Stimulated activated CD4-positive, alpha-beta T cell treated with anti-CD3 and anti-CD28 coated beads, Interleukin-2, amount 100 ng/mL, for 4 hours (primary cell): ENCODE results near the gene KLK8.

Experiments
- DNase-seq: peaks from one replicate; pipeline ENCODE4 v3.0.0-alpha.2; 2020; ENCODE audit warnings: low read depth

KLK8 gene, protein sequence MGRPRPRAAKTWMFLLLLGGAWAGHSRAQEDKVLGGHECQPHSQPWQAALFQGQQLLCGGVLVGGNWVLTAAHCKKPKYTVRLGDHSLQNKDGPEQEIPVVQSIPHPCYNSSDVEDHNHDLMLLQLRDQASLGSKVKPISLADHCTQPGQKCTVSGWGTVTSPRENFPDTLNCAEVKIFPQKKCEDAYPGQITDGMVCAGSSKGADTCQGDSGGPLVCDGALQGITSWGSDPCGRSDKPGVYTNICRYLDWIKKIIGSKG

DNA sequence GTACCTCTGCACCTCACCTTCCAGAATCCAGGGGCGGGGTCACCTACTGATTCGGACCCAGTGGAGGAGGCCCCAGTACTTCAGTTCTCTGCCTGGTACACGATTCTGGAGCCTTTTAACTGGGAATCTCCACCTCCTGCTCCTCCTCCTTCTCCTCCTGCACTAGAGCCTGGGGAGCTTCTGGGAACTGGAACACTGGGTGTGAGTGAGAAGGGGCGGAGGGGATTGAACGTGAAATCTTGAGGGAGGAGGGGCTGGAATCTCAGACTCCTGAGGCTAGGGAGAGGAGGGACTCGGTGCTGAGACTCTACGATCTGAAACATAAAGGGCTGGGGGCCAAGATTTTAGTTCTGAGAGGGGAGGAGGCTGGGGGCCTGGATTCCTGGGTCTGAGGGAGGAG, at the start of gene KLK8:
Gene KLK8 (minus strand): TSS at position 90 of the 400 bp plus-strand sequence. CDS start 437 bp downstream, outside the sequence.
- no peak for DNase-seq

DNA sequence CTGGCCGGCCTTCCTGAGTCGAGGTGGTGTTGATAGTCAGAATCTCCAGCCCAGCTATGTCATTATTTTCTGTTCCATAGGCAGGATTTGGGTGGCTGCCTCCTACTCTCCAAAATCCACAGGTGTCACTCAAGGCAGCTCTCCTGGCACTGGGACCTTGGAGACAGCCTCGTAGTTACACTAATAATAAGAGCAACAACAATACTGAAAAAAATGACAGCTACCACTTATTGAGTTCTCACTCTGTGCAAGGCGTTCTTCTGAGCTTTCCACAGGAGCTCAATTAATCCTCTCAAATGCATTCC, 45.6 kb upstream of the KLK8 start:
- no peak for DNase-seq

DNA sequence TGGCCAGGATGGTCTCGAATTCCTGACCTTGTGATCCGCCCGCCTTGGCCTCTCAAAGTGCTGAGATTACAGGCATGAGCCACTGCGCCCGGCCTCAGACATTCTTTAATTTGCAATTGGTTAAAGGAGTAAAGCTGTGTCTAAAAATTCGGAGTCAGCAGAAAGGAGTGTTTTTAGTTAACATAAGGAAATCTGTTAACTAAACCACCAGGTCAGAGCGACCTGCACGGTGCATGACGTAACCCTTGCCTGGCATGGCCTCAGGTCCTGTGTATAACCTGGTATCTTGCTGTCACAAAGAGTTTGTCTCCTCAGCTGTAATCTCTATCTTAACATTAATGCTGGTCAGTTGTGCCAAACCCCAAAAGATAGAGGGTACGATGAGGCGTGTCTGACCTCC, 42.9 kb upstream of the KLK8 start:
- DNase-seq, result no peak

DNA sequence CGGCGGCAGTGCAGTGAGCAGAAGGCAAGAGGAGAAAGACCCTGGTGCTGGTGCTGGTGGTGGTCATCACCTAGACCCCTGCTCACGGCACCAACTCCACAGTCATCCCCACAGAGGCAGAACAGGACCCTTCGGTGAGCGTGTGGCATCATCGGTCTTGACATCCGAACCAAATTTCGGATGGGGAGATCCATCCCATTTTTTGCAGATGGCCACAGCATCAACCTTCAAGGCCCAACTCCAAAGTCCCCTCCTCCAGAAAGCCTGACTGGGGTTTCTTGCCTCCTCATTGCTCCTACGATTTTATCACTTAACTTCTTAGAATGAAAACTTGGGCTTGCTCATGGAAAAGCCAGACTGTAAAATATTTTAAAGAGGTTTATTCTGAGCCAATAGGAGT, 42.1 kb upstream of the KLK8 start:
- no peak for DNase-seq

DNA sequence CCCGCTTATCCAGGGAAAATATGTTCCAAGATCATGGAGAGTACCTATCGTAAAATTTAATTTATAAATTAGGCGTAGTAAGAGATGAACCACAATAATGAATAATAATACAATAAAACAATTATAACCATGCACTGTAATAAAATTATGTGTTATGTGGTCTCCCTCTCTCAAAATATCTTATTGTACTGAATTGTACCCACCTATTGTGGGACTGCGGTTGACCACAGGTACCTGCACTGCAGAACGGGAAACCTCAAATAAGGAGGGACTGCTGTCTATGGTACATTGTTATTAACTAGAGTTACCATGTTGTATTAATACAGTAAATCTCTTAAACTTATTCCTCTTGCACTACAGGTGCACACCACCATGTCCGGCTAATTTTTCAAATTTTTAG, 38.7 kb upstream of the KLK8 start:
- no peak for DNase-seq

DNA sequence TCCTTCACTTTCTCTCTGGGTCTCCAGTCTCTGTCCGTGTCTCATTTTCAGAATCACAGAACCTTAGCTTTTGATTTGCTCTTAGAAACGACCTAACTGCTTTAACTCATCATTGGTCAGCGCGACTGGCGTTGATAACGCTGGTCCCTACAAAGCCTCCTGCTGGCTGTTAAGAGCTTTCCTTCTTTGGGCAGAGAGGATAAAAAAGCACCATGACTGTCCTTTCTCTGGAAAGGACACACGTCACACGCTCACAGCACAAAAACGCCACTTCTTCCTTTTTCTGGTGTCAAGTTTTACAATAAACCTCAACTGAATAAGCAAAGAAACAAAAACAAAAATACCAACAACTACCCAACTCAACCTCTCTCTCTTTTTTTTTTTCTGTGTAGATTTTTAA, 35.1 kb upstream of the KLK8 start:
- no peak for DNase-seq

DNA sequence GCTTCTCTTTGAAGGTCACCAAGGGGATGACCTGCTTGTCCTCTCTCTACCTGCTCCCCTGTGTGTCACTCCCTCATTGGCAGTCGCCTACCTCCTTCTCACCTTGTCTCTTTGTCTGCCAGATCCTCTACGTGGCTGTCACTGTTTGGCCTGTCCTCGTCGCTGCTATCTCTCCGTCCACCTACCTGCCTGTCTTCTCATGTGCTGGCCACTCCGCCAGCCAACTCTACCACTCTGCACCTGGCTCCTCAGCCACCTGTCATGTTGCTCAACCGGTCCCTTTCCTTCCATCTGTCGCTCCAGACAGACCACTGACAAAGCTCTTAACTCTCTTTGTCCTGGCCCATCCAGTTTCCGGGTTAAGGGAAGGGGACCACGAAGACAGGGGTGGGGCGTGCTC, 33.3 kb upstream of the KLK8 start, which contains the start of gene KLK12:
Gene KLK12 (minus strand): TSS at position 299 of the 400 bp plus-strand sequence. CDS start 381 bp downstream, outside the sequence.
- DNase-seq, result no peak

DNA sequence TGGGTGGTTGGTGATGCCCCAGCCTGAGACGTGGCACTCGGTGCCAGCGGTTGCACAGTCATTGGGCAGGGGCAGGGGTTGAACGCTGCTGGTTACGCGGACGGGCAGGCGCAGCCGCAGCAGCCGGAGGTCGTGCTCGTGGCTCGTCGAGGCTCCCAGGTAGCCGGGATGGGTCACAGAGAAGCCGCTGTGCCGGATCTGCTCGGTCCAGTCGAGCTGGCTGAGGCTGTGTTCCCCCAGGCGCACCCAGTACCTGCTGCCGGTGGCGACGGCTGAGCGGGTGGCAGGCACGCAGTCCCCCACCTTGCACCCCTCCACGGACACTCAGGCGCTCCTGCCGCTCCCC, 30.4 kb upstream of the KLK8 start:
- DNase-seq, result no peak

DNA sequence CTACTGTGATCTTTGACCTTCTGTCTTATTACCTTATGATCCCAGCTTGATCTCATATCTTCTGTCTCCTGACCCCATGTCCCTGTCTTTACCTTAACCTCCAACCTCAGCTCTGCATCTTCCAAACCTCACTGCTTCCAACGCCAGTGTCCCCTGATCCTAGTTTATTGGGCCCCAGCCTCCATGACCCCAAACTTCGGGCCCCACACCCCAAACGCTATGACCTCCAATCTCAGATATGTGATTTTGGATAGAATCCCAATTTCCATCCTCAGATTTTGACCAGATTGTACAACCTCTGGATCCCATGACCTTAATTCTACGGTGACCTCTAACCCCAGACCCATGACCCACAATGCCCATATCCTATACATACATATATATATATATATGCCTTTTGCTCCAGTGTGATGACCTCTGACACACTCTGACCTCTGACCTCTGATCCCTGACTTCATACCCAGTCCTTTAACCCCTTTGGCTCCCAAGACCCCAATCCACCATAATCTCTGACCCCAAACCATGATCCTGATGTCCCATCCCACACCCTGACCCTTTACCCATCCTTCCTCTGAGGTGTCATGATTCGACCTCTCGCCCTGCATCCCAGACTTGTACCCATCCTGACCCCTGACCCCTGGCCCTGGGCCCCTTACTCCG, 29.9 kb upstream of the KLK8 start:
- no peak for DNase-seq

DNA sequence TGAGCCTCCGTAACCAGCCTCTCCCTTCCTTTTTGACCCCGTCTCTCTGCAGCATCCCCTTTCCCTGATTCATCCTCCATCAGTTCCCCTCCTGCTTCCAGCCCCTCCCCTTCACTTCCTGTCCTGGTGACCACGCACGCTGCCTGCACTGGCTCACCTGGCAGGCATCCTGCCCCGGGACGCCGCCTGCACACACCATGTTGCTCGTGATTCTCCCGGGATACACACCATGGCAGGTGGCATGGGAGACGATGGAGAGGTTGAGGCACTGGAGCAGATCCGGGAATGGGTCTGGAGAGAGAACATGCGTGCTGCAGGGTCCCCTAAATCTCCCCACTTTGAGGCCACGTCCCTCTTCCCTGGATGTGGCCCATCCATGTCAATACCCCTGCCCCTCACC, 29.2 kb upstream of the KLK8 start:
- DNase-seq, result no peak

DNA sequence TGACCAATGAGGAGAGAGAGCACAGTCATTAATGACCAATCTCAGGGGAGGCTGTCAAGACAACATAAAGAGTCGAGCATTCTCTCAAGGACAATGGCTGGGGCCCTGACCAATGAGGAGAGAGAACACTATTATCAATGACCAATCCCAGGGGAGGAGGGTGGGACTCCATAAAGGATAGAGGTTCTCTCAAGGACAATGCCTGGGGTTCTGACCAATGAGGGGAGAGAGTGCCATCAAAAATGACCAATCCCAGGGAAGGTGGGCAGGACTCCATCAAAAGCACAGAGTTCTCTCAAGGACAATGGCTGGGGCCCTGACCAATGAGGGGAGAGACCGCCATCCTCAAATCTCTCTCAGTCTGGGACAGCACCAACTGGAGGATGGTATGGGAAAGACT, 28.3 kb upstream of the KLK8 start:
- no peak for DNase-seq

DNA sequence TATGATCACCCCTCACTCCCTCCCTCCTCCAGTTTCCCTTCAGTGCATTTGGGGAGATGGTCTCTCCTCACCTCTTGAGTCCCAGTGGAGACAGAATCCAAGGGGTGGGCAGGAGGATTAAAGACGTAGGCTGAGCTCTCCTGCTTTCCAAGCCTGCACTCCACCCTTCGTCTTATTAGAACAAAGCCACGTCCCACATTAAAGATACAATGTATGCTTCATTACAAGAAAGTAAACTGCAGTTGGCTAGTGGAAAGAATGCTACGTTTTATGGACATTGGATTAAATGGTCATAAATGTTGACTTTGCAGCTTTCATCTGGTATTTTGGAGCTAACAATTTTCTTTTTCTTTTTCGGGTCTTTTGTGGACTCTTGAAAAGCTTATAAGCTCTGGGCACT, 26.5 kb upstream of the KLK8 start:
- DNase-seq, result no peak

DNA sequence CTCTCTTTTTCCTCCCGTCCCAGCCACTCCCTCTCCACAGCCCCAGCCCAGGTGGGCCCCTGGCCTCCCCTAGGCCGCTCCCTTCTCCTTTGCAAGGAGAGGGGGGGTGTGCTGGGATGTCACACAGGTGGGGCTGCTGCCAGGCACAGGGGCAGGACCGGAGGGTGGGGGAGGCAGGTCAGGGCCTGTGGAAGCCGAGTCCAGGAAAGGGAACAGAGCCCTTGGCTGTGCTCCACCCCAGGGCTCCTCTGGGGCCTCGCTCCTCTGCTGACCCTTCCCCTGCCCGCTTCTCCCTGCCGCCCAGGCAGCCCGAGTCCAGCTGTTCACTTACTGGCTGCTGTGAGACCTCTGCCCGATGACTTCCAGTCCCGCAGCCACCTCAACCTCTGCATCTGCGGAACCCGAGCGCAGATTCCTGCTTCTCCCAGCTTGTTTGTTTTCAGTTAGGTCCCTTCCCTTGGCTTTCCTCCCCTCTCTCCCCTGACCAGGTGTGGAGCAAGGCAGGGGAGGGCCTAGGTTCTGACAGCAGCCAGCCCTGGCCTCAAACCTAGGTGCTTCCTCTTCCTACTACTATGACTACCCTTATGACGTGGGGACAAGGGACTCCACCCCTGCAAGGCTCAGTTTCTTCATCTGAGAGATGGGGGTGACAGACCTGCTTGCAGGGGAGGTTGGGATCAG, 25.9 kb upstream of the KLK8 start:
- DNase-seq, result no peak

DNA sequence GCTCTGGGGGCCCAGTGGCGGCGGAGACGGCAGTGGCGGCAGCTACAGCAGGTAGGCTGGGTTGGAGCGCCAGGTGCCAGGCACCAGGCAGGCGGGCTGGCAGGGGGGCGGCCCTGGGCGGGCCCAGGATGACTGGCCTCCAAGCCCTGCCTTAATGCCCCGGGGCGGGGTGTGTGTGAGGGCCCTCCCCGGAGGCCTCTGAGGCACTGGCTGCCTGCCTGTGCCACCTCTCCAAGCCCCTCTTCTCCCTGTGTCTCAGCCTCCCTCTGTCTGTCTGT, 25.1 kb upstream of the KLK8 start, which contains the start of gene KLK11:
Gene KLK11 (minus strand): TSS at position 63 of the 278 bp plus-strand sequence. CDS start 985 bp downstream, outside the sequence.
- DNase-seq, result no peak

DNA sequence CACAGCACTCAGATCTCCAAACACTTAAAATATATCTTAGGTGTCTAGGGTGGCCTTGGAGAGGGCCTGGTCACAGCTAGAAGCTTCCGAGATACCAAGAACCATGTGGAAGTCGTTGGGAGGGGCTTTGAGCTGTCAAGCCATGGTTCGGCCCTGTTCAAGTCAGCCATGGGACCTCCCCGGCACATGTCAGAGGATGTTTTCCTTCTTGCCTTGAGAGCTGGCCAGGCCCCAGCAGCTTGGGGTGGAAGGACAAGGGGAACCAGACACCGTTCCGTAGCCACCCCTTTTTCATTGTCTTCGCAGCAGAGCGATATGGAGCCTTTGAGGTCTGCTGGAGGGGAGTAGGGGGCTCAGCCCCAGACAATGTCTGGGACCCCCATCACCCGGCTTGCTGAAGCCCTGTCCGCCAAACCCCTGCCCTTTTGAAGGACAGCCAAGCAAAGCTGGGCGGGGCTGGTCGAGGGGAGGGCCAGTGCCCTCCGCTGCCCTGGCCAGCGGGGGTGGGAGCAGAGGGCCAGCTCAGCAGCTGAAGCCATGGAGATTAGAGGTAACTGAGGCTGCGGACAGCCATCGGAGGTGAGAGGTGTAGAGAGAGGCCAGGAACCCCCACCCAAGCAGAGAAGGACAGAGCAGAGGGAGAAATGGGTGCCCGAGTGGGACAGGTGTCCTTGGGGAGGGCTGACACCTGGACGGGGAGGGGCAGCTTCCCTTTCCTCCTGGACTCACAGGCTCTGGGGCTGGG, 24.6 kb upstream of the KLK8 start:
- DNase-seq, result no peak

DNA sequence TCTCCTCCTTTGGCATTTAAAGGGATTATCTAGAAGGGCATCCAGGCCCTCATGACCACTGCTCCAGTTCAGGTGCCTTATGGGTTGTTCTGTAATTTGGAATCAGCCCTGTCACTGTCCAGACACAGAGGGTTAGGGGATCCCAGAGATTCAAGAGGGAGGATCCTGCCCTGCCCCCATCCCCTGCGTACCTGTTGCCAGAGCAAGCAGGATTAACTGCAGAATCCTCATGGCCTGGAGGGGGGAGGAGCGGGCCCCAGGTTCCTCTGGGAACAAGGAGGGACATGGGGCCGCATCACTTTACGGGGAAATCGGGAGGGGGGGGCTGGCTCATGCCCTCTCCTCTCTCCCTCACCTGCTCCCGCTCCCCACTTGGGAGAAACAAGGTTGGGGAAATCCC, 24.0 kb upstream of the KLK8 start:
- DNase-seq, result no peak

DNA sequence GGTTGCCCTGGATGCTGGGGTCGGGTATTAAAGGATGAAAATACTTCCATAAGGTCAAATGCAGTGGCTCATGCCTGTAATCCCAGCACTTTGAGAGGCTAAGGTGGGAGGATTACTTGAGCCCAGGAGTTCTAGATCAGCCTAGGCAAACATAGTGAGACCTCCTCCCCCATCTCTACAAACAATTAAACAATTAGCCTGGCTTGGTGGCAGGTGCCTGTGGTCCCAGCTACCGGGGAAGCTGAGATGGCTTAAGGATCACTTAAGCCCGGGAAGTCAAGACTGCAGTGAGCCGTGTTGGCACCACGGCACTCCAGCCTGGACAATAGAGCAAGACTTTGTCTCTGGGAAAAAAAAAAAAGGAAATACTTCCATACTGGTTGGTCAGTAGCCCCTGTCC, 23.5 kb upstream of the KLK8 start:
- DNase-seq, result no peak

DNA sequence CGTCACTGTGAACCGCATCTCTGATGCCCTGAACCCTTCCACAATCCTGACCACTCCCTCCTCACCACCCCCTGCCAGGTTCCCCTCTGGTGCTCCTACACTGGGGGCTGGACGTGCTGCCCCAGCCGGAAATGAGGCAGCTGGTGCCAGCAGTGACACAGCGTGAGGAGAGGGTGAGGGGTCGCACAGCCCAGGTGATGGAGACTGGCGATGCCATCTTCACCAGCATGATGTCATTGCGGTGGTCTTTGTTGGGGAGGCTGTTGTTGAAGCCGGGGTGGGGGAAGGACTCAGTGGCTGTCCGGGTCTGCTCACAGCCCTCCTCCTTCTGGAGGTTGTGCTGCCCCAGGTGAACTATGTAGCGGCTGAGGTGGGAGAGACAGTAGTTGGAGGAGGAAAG, 22.5 kb upstream of the KLK8 start:
- no peak for DNase-seq

DNA sequence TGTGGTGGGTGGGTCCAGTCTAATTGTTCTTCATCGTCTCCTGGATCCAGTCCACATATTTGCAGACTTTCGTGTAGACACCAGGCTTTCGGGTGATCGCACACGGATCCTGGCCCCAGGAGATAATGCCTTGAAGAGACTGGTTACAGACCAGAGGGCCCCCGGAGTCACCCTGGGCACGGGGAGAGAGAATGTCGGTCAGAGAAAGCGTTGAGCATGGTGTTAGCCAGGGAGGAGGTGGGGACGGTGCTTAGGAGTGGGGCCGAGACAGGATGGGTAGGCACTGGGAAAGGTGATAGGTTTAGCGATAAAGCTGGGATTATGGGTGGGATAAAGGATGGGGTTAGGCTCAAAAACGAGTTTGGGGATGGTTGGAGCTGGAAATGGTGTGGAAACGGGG, 21.1 kb upstream of the KLK8 start:
- DNase-seq, result no peak

DNA sequence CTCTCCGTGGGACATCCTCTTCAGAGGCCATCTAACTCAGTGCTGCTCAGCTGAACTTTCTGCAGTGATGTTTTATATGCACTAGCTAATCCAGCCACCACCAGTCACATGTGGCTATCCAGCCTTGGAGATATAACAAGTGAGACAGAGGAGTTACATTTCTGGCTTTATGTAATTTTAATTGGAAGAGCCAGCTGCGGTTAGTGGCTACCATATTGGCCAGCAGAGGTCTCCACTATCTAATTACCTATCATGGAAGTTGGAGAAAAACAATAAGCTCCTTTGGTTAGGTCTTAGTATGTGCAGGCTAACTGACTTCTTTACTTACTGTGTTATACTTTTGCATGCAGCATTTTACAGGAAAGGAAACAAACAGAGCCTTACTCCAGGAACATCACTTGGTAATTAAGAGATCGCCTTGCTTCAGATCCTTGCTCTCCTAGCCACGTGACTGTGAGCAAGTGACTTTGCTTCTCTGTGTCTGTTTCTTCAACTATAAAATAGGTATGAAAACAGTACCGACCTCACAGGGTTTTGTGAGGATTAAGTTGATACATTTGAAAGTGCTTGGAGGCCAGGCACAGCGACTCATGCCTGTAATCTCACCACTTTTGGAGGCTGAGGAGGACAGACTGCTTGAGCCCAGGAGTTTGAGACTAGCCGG, 19.7 kb upstream of the KLK8 start:
- DNase-seq, result no peak

DNA sequence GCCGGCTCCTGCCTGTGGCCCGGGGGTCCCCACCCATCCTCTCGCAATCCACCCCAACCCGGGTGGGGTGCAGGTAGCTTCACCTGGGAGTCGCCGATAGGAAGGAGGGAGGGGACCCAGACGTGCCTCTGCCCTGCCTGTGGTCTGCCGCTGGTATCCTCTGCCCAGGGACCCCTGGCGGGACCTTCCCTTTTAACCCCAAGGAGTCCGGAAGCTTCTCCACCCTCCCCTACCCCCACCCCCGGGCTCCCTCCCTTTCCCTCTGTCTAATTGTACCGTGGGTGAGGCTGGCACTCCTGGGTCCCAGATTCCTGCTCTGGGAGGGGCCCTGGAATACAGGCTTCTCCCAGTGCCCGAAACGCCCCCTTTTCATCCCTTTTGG, 18.1 kb upstream of the KLK8 start, which contains the start of gene KLK10:
Gene KLK10 (minus strand): TSS at position 166 of the 382 bp plus-strand sequence. CDS start 579 bp downstream, outside the sequence.
- no peak for DNase-seq

DNA sequence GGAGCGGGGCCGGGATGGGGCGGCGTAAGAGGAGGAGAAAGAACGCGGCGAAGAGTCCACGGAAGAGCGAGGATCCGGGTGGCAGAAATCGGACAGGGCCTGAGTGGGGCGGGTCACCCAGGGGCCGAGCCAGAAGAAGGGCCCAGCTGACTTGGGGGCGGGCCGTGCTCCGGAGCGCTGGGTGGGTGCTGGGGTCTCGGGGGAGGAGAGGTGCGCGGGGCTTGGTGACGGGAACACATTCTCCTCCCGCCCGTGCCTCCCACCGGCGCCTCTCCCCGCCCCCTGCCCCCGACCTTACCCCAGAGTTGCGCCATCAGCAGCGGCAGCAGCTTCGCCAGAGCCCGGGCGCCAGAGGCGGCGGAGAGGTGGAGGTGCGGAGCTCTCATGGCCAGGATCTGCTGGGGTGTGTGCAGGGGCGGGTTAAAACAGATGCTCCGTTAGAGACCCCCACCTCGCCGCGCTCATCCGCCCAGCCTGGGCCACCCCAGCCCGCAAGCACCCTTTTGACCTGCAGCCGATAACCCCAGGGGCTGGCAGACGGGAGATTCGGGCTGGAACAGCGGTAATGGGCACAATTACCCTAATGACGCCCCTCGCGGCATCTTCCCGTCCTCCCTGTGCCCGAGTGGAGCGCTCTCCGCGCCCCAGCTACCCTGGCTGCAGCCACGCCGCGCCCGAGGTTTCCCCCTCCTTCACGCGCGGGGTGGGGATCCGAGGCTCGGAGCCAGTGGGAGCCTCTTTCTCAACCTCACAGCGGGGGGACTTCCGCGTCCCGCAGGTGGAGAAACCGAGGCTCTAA, 17.5 kb upstream of the KLK8 start:
- no peak for DNase-seq
